ENCODE data around the gene ITGB3BP. TPM values are rescaled to one million over a fixed set of nuclear protein-coding genes. Genes with fewer than 3 reads are reported as not detected.

ITGB3BP gene
- total and polyA plus RNA-seq, 2 of the 4 experiments (the other 2 are of a cell fraction): 8.1 to 11.9 TPM

- no peak overlapping the region for H3K14ac ChIP-seq (replicated peaks; ENCODE audit: low read depth, low read length)
- H3K9ac ChIP-seq (ENCODE audit: low read depth, low read length): no peak overlapping the region
- H3K4me3 ChIP-seq (ENCODE audit: insufficient read depth, low read depth, low read length): no peak overlapping the region
- intact Hi-C loops (cut with micrococcal nuclease) (no loop called here), dilution Hi-C loops (cut with HindIII; ENCODE audit: low sequenced_read_pairs, unreplicated experiment) (no loop called here), in situ Hi-C loops (cut with MboI; ENCODE audit: low sequenced_read_pairs) (no loop called here)
- H3K36me3 ChIP-seq (ENCODE audit: control insufficient read depth, insufficient read depth, low read length): no peaks in the 10 kb centered on the region
- H2AK9ac ChIP-seq (replicated peaks; ENCODE audit: low read depth, low read length, poor library complexity): no peak overlapping the region
- no peaks in the 10 kb centered on the region for H3K4me1 ChIP-seq (ENCODE audit: control insufficient read depth, insufficient read depth, low read length)
- no peak overlapping the region for H2AFZ ChIP-seq (replicated peaks; ENCODE audit: low read length, poor library complexity)
- no peak overlapping the region for H3K18ac ChIP-seq (ENCODE audit: low read depth, low read length)
- no peak overlapping the region for H3K4ac ChIP-seq (ENCODE audit: low read depth, low read length)
- H4K5ac ChIP-seq (ENCODE audit: low read depth, low read length): no peak overlapping the region
- no peaks in the 10 kb centered on the region for H4K20me1 ChIP-seq (ENCODE audit: insufficient read depth, low read length)
- no peak overlapping the region for H4K91ac ChIP-seq (ENCODE audit: insufficient read depth, low read depth, low read length)
- no peaks in the 10 kb centered on the region; the same call in 1 of the 2 replicates for H3K9me1 ChIP-seq (ENCODE audit: insufficient read depth, low read length)
- H4K8ac ChIP-seq (ENCODE audit: low read depth in 2 of 2, low read length in 2 of 2): no peak overlapping the region
- POLR2A ChIA-PET (ENCODE audit: unreplicated experiment): no interaction called here
- DNase-seq (no peak), ATAC-seq (ENCODE audit: low read depth) (no peak)
- no peak overlapping the region for H3K23ac ChIP-seq (ENCODE audit: low read depth, low read length)
- H3K4me2 ChIP-seq (ENCODE audit: low read depth, low read length): no peak overlapping the region
- H3K9me3 ChIP-seq (ENCODE audit: control insufficient read depth, insufficient read depth, low read length): no peaks in the 10 kb centered on the region
- no peak overlapping the region for H2BK20ac ChIP-seq (ENCODE audit: low read depth, low read length)
- H2BK15ac ChIP-seq (ENCODE audit: low read depth, low read length): no peak overlapping the region
- TF ChIP-seq SMC3 (IDR thresholded peaks at IDR 0.05; ENCODE audit: low read depth, low read length) (no peak), CEBPB (IDR thresholded peaks at IDR 0.05; ENCODE audit: low read depth, low read length) (no peak), BHLHE40 (IDR thresholded peaks at IDR 0.05; ENCODE audit: low read depth, low read length) (no peak), USF2 (IDR thresholded peaks at IDR 0.05; ENCODE audit: low read depth, low read length) (no peak), NFE2L2 (IDR thresholded peaks at IDR 0.05; ENCODE audit: low read depth, low read length) (no peak), RCOR1 (IDR thresholded peaks at IDR 0.05; ENCODE audit: insufficient replicate concordance, low read length) (no peak), MAFK (IDR thresholded peaks at IDR 0.05; ENCODE audit: low read depth, low read length) (no peak), RFX5 (IDR thresholded peaks at IDR 0.05; ENCODE audit: low read depth, low read length) (no peak), CHD1 (IDR thresholded peaks at IDR 0.05; ENCODE audit: low read depth, low read length) (no peak), RAD21 (IDR thresholded peaks at IDR 0.05; ENCODE audit: low read length) (no peak), POLR2A (IDR thresholded peaks at IDR 0.05; ENCODE audit: low read depth, low read length) (no peak), MXI1 (IDR thresholded peaks at IDR 0.05; ENCODE audit: borderline replicate concordance, low read depth, low read length) (no peak), CTCF (conservative IDR thresholded peaks at IDR 0.05; ENCODE audit: low read depth, low read length) (no peak), FOS (IDR thresholded peaks at IDR 0.05; ENCODE audit: low read depth, low read length) (no peak)
- H3K27me3 ChIP-seq (ENCODE audit: control insufficient read depth, insufficient read depth, low read length): no peaks in the 10 kb centered on the region
- no peak overlapping the region for H3K56ac ChIP-seq (ENCODE audit: extremely low read depth, insufficient read depth, low read length)
- no peak overlapping the region for H3K27ac ChIP-seq (ENCODE audit: insufficient read depth, low read length)
- no peak overlapping the region for H2BK5ac ChIP-seq (ENCODE audit: low read depth, low read length, poor library complexity, severe bottlenecking)
- no CpG with 5 or more reads among the region's 1 CpG for WGBS, 2 experiments (ENCODE audit: extremely low coverage in 2 of 2, insufficient read length in 1 of 2)
- CTCF ChIA-PET: interaction anchor here (1.1 to 1.4 kb wide), 2 partner anchors 9 to 10 kb away, joined by 3 to 4 read pairs; no protein-coding TSS in a partner anchor
- no TSS peak for BruUV-seq (replicated peaks)
- no peaks in the 10 kb centered on the region; a peak in 1 of 4 replicates for H3K79me1 ChIP-seq (ENCODE audit: low read depth in 1 of 2, low read length in 2 of 2)
- H2AK5ac ChIP-seq (ENCODE audit: low read depth, low read length): no peak overlapping the region
- no peak overlapping the region for H2BK120ac ChIP-seq (ENCODE audit: low read depth, low read length)
These were observed 24.9 kb downstream of the ITGB3BP start for GRCh38 chr1:63498106-63498505.
